CD4-positive, alpha-beta T cell treated with Interleukin-21 for 1 hour (primary cell): Measurements from ENCODE around the gene RPL36.
"Not testable (repeated sequence)": the region's sequence is repeated elsewhere in the genome, so short reads cannot be mapped to it uniquely, and the experiment has no call there.

Experiments used
- DNase-seq: peaks from one replicate; pipeline ENCODE4 v3.0.0-alpha.2; 2020

RPL36 gene

GRCh38 chr19:5676105-5676771 lies 13.9 kb upstream of the RPL36 start:
- no peak for DNase-seq

GRCh38 chr19:5676772-5677105 lies 13.4 kb upstream of the RPL36 start:
- no peak for DNase-seq

GRCh38 chr19:5677136-5677535 lies 13.0 kb upstream of the RPL36 start:
- no peak for DNase-seq

- no peak for DNase-seq
Measured at GRCh38 chr19:5677580-5677979, 12.5 kb upstream of the RPL36 start.

- DNase-seq, result no peak
Measured at GRCh38 chr19:5678071-5678718, 11.9 kb upstream of the RPL36 start.

GRCh38 chr19:5679289-5680083 lies 10.6 kb upstream of the RPL36 start:
- DNase-seq, result no peak

- DNase-seq, result no peak
Measured at GRCh38 chr19:5680084-5680436, 10.0 kb upstream of the RPL36 start.

GRCh38 chr19:5680437-5681368 lies 9.4 kb upstream of the RPL36 start, which contains the start of the genes HSD11B1L and MICOS13:
Gene HSD11B1L (plus strand): TSS chr19:5681027. CDS start chr19:5684833, 3,806 bp downstream.
Gene MICOS13 (minus strand): TSS chr19:5680516. CDS start chr19:5680486, 30 bp downstream.
- DNase-seq, result peak; percentile 99

- no peak for DNase-seq
Measured at GRCh38 chr19:5681391-5682106, 8.5 kb upstream of the RPL36 start.

GRCh38 chr19:5682107-5682482 lies 8.0 kb upstream of the RPL36 start:
- DNase-seq, result no peak

- no peak for DNase-seq
Measured at GRCh38 chr19:5683177-5683886, 6.8 kb upstream of the RPL36 start.

GRCh38 chr19:5684694-5685430 lies 5.2 kb upstream of the RPL36 start:
- DNase-seq, result no peak

- no peak for DNase-seq
Measured at GRCh38 chr19:5686326-5686646, 3.8 kb upstream of the RPL36 start.

- DNase-seq, result peak; percentile 95
Measured at GRCh38 chr19:5686647-5687359, 3.3 kb upstream of the RPL36 start.

- no peak for DNase-seq
Measured at GRCh38 chr19:5687360-5688198, 2.5 kb upstream of the RPL36 start.

- not testable (repeated sequence) for DNase-seq
Measured at GRCh38 chr19:5688262-5688881, 1.7 kb upstream of the RPL36 start.

- peak; percentile 48 for DNase-seq
Measured at GRCh38 chr19:5690955-5691821, 1.1 kb downstream of the RPL36 start.
